NB4 (cell line): ENCODE data around the gene UVRAG.

ENCODE experiments used
- CTCF ChIP-seq: IDR thresholded peaks from one replicate; pipeline ENCODE4 v1.5.1; 2012; ENCODE audit warnings: low read depth, low read length
- MAX ChIP-seq: IDR thresholded peaks from 2 replicates; pipeline ENCODE4 v1.6.1; 2011; ENCODE audit warnings: low read depth, low read length
- POLR2A ChIP-seq: IDR thresholded peaks from 2 replicates; pipeline ENCODE4 v1.6.1; 2011; ENCODE audit warnings: mild to moderate bottlenecking; ENCODE audit not compliant: insufficient read length; ENCODE audit errors: extremely low read depth

- TF ChIP-seq MAX (no peak), POLR2A (no peak), CTCF (no peak)
Observed at GRCh38 chr11:76096552-76096951, 281.5 kb downstream of the UVRAG start.
